NCI-H2107 treated with DMSO at 0.1 percent for 48 hours (cell line): ENCODE measurements around the gene SLC12A9.
"Not testable (repeated sequence)": the region's sequence is repeated elsewhere in the genome, so short reads cannot be mapped to it uniquely, and the experiment has no call there.

ENCODE experiments used
- DNase-seq: peaks from one replicate; lab custom pipeline; 2025; ENCODE audit not compliant: unreplicated experiment; lab: John Stamatoyannopoulos, UW

SLC12A9 gene

GRCh38 chr7:100825751-100826513 lies 26.6 kb upstream of the SLC12A9 start:
- no peak for DNase-seq

GRCh38 chr7:100826514-100827329 lies 25.8 kb upstream of the SLC12A9 start:
- no peak for DNase-seq

- no peak for DNase-seq
Measured at GRCh38 chr7:100827330-100828226, 24.9 kb upstream of the SLC12A9 start, which contains the start of gene EPHB4. EPHB4 (minus strand) TSS chr7:100827523; CDS start chr7:100827030, 493 bp downstream.

- no peak for DNase-seq
Measured at GRCh38 chr7:100829150-100829716, 23.3 kb upstream of the SLC12A9 start.

- no peak for DNase-seq
Measured at GRCh38 chr7:100830396-100830795, 22.1 kb upstream of the SLC12A9 start.

GRCh38 chr7:100832281-100832633 lies 20.3 kb upstream of the SLC12A9 start:
- DNase-seq, result no peak

- DNase-seq, result no peak
Measured at GRCh38 chr7:100835903-100836811, 16.4 kb upstream of the SLC12A9 start.

- DNase-seq, result no peak
Measured at GRCh38 chr7:100836812-100837098, 15.8 kb upstream of the SLC12A9 start.

- DNase-seq, result peak; percentile 71
Measured at GRCh38 chr7:100837099-100837836, 15.2 kb upstream of the SLC12A9 start.

- no peak for DNase-seq
Measured at GRCh38 chr7:100839361-100839760, 13.2 kb upstream of the SLC12A9 start.

GRCh38 chr7:100840470-100841100 lies 11.9 kb upstream of the SLC12A9 start:
- DNase-seq, result no peak

GRCh38 chr7:100847360-100847759 lies 5.2 kb upstream of the SLC12A9 start:
- DNase-seq, result no peak

- no peak for DNase-seq
Measured at GRCh38 chr7:100854146-100854895, 1.8 kb downstream of the SLC12A9 start.

GRCh38 chr7:100854899-100855298 lies 2.4 kb downstream of the SLC12A9 start:
- not testable (repeated sequence) for DNase-seq

- no peak for DNase-seq
Measured at GRCh38 chr7:100855515-100855914, 3.0 kb downstream of the SLC12A9 start.

GRCh38 chr7:100856871-100857282 lies 4.4 kb downstream of the SLC12A9 start:
- no peak for DNase-seq

GRCh38 chr7:100859856-100860255 lies 7.3 kb downstream of the SLC12A9 start:
- no peak for DNase-seq
